DOHH2 (cell line): ENCODE measurements around the gene GRK4.

ENCODE experiments used
- EZH2phosphoT487 ChIP-seq: fragments of 200-600 bp; sonication (generic); IDR thresholded peaks from 2 replicates; pipeline ENCODE4 v1.6.1; 2017; ENCODE audit warnings: borderline replicate concordance, mild to moderate bottlenecking, antibody characterized with exemption, low read length, moderate library complexity, mixed read lengths
- TF ChIP-seq, protein P1 (sequence below): fragments of 200-600 bp; sonication (generic); IDR thresholded peaks from one replicate; pipeline ENCODE4 v1.5.1; 2014; ENCODE audit warnings: antibody characterized with exemption, mild to moderate bottlenecking, low read depth, low read length; ENCODE audit not compliant: poor library complexity, severe bottlenecking

DNA sequence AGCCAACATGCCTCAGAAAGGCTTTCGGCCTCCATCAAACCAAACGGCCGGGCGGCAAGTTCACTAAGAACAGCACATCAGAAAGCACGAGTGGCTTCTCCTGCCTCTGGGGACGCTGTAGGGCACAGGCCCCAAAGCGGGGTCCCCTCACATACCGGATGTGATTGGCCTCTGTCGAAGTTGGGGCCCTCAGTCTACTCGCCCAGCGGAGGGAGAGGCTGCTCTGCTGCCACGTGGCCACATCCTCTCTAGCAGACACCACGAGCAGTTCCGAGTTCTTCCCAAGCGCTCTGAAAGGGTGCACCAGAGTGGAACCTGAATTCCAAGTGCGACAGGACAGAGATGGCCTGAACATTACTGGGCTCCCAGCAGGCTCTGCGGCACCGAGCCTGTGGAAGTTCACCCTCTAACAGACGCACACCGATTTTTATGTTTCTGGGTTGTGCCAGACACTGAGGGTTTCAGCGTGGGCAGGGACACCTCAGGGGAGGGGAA, 21.3 kb upstream of the GRK4 start:
- TF ChIP-seq, protein P1, sequence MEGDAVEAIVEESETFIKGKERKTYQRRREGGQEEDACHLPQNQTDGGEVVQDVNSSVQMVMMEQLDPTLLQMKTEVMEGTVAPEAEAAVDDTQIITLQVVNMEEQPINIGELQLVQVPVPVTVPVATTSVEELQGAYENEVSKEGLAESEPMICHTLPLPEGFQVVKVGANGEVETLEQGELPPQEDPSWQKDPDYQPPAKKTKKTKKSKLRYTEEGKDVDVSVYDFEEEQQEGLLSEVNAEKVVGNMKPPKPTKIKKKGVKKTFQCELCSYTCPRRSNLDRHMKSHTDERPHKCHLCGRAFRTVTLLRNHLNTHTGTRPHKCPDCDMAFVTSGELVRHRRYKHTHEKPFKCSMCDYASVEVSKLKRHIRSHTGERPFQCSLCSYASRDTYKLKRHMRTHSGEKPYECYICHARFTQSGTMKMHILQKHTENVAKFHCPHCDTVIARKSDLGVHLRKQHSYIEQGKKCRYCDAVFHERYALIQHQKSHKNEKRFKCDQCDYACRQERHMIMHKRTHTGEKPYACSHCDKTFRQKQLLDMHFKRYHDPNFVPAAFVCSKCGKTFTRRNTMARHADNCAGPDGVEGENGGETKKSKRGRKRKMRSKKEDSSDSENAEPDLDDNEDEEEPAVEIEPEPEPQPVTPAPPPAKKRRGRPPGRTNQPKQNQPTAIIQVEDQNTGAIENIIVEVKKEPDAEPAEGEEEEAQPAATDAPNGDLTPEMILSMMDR, result no peak
- no peak for TF ChIP-seq EZH2phosphoT487
